Right cardiac atrium (tissue), 5 donors: Measurements from ENCODE around the gene NUAK1. TPM values are rescaled to one million over a fixed set of nuclear protein-coding genes. Genes with fewer than 3 reads are reported as not detected.

Experiments used
- ATAC-seq, 2 donors: fragments of 200-7000 bp; cut with Tn5 transposase; one replicate each; pipeline versions ENCODE4 v1.8.0 to v1.9.1; 2020; ENCODE audit warnings: moderate library complexity in 2 of 2, mild to moderate bottlenecking in 1 of 2
- DNase-seq, 3 donors: peaks; one replicate each; pipeline ENCODE4 v3.0.0-alpha.2; 2020
- H3K27ac ChIP-seq: one replicate; pipeline ENCODE4 v1.5.1; 2013; ENCODE audit warnings: mild to moderate bottlenecking, low read length, control low read depth, moderate library complexity
- H3K27me3 ChIP-seq: one replicate; pipeline ENCODE4 v1.6.1; 2013; ENCODE audit not compliant: control insufficient read depth, insufficient read depth
- H3K4me1 ChIP-seq: one replicate; pipeline ENCODE4 v1.6.1; 2013; ENCODE audit warnings: low read length; ENCODE audit not compliant: control insufficient read depth, insufficient read depth
- H3K4me3 ChIP-seq: one replicate; pipeline ENCODE4 v1.5.1; 2013; ENCODE audit warnings: low read length, control low read depth
- H3K9me3 ChIP-seq: one replicate; pipeline ENCODE4 v1.6.1; 2013; ENCODE audit warnings: low read length; ENCODE audit not compliant: control insufficient read depth
- WGBS: extraction: QIAGEN DNeasy Blood & Tissue Kit; methylation state at CpG from one replicate; pipeline ENCODE4 v1.1.7; 2013; 5-methylcytosine and 5-hydroxymethylcytosine counted together
- intact Hi-C, 4 donors: fragments of 100-400 bp; cut with DNase I; formaldehyde crosslinking; loops; one replicate each; pipeline versions ENCODE4 v1.11.0 to v1.14.0; 2022 to 2023
- polyA plus RNA-seq: library from polyadenylated mRNA; stranded (reverse); fragments of 200-250 nt; gene quantifications from one replicate; pipeline ENCODE4 v1.2.3, GENCODE V29; 2013
- total RNA-seq, 4 donors: library from RNA; stranded (reverse); fragmentation: NEBNext Ultra II Directional; extraction: Animal tissue kit (Norgen Biotek cat#: 25700); gene quantifications; one replicate each; pipeline ENCODE4 v1.2.1, GENCODE V29; 2021
- donor health status: healthy with polysubstance abuse.
- donor health status: DM: no; HTN: yes; CAD: no.
- donor health status: DM: no; HTN: no; CAD: no.
- donor health status: DM: no; HTN: yes; CAD: no; lungs with severe emphysema.
- donor health status: DM: yes; HTN: yes; CAD: no.

The NUAK1 gene
- total and polyA plus RNA-seq, 5 donors = 10.0 to 30.2 (median 22.6) TPM

GRCh38 chr12:106119301-106119700, 19.5 kb downstream of the NUAK1 start:
- intact Hi-C loops = no loop called here
- ATAC-seq = no peak
- Histone ChIP-seq H3K4me3 (no peak overlapping the region), H3K27ac (peak overlapping the region; percentile 72), H3K27me3 (no peaks in the 10 kb centered on the region), H3K4me1 (peaks cover 52% of the 10 kb centered on the region), H3K9me3 (no peaks in the 10 kb centered on the region)
- no peak for DNase-seq
- WGBS = 61% methylated on average over 9 of the region's 9 CpGs

- intact Hi-C loops = no loop called here
- Histone ChIP-seq H3K27me3 (no peaks in the 10 kb centered on the region), H3K4me3 (no peak overlapping the region), H3K4me1 (peaks cover 54% of the 10 kb centered on the region), H3K9me3 (no peaks in the 10 kb centered on the region), H3K27ac (no peak overlapping the region)
- 72% methylated on average over 8 of the region's 8 CpGs for WGBS
- ATAC-seq (no peak), DNase-seq (no peak)
Measured at GRCh38 chr12:106118381-106119130, 20.2 kb downstream of the NUAK1 start.

GRCh38 chr12:106115440-106115839, 23.3 kb downstream of the NUAK1 start:
- no peaks in the 10 kb centered on the region for H3K27me3 ChIP-seq
- 45% methylated on average over 11 of the region's 11 CpGs for WGBS
- no peak overlapping the region for H3K27ac ChIP-seq
- no peak for ATAC-seq
- intact Hi-C loops = no loop called here
- DNase-seq = no peak
- no peak overlapping the region for H3K4me3 ChIP-seq
- H3K4me1 ChIP-seq = peaks cover 53% of the 10 kb centered on the region
- no peaks in the 10 kb centered on the region for H3K9me3 ChIP-seq

GRCh38 chr12:106114447-106115068, 24.2 kb downstream of the NUAK1 start:
- DNase-seq (no peak), ATAC-seq (peak; percentile 43 to 53)
- peaks cover 50% of the 10 kb centered on the region for H3K4me1 ChIP-seq
- no peak overlapping the region for H3K4me3 ChIP-seq
- H3K9me3 ChIP-seq = no peaks in the 10 kb centered on the region
- WGBS = 50% methylated on average over 5 of the region's 5 CpGs
- intact Hi-C loops = no loop called here
- H3K27ac ChIP-seq = peak overlapping the region; percentile 77
- H3K27me3 ChIP-seq = no peaks in the 10 kb centered on the region

- Histone ChIP-seq H3K9me3 (no peaks in the 10 kb centered on the region), H3K4me1 (peaks cover 51% of the 10 kb centered on the region), H3K27me3 (no peaks in the 10 kb centered on the region), H3K4me3 (no peak overlapping the region), H3K27ac (peak overlapping the region; percentile 77)
- ATAC-seq (peak; percentile 72 to 78), DNase-seq (peak in 1 of 3 donors; percentile 71)
- intact Hi-C loops = no loop called here
- WGBS = 31% methylated on average over 10 of the region's 10 CpGs
Measured at GRCh38 chr12:106113824-106114446, 24.8 kb downstream of the NUAK1 start.

- intact Hi-C loops = no loop called here
- no peak for ATAC-seq
Measured at GRCh38 chr12:106113446-106113823, 25.3 kb downstream of the NUAK1 start.

GRCh38 chr12:106113042-106113441, 25.7 kb downstream of the NUAK1 start:
- no peaks in the 10 kb centered on the region for H3K27me3 ChIP-seq
- no peak overlapping the region for H3K4me3 ChIP-seq
- DNase-seq (no peak), ATAC-seq (peak in 1 of 2 donors; percentile 5)
- 42% methylated on average over 6 of the region's 6 CpGs for WGBS
- peaks cover 52% of the 10 kb centered on the region for H3K4me1 ChIP-seq
- H3K9me3 ChIP-seq = no peaks in the 10 kb centered on the region
- intact Hi-C loops = no loop called here
- peak overlapping the region; percentile 77 for H3K27ac ChIP-seq

More at GRCh38 chr12:106113446-106113823, 25.3 kb downstream of the NUAK1 start:
- no peak for DNase-seq
- H3K27ac ChIP-seq = peak overlapping the region; percentile 77
- H3K4me3 ChIP-seq = no peak overlapping the region
- H3K9me3 ChIP-seq = no peaks in the 10 kb centered on the region
- WGBS = 42% methylated on average over 1 of the region's 1 CpG
- no peaks in the 10 kb centered on the region for H3K27me3 ChIP-seq
- peaks cover 54% of the 10 kb centered on the region for H3K4me1 ChIP-seq

GRCh38 chr12:106112145-106112821, 26.5 kb downstream of the NUAK1 start:
- 51% methylated on average over 13 of the region's 13 CpGs for WGBS
- H3K4me1 ChIP-seq = peaks cover 54% of the 10 kb centered on the region
- peak in 2 of 3 donors; percentile 73 to 74 for DNase-seq

GRCh38 chr12:106110626-106111300, 28.0 kb downstream of the NUAK1 start:
- peaks cover 51% of the 10 kb centered on the region for H3K4me1 ChIP-seq
- no peak overlapping the region for H3K4me3 ChIP-seq
- DNase-seq = no peak
- no peaks in the 10 kb centered on the region for H3K9me3 ChIP-seq
- 82% methylated on average over 4 of the region's 4 CpGs for WGBS
- no peaks in the 10 kb centered on the region for H3K27me3 ChIP-seq
- no peak for ATAC-seq
- intact Hi-C loops = no loop called here
- H3K27ac ChIP-seq = peak overlapping the region; percentile 59

More at GRCh38 chr12:106112145-106112821, 26.5 kb downstream of the NUAK1 start:
- Histone ChIP-seq H3K27ac (peak overlapping the region; percentile 88), H3K27me3 (no peaks in the 10 kb centered on the region), H3K4me3 (no peak overlapping the region), H3K9me3 (no peaks in the 10 kb centered on the region)
- ATAC-seq = no peak
- intact Hi-C loops = no loop called here

- no peak overlapping the region for H3K27ac ChIP-seq
- H3K27me3 ChIP-seq = no peaks in the 10 kb centered on the region
- DNase-seq (no peak), ATAC-seq (no peak)
- H3K9me3 ChIP-seq = no peaks in the 10 kb centered on the region
- WGBS = 49% methylated on average over 4 of the region's 4 CpGs
- H3K4me1 ChIP-seq = peaks cover 43% of the 10 kb centered on the region
- intact Hi-C loops = no loop called here
- H3K4me3 ChIP-seq = no peak overlapping the region
Measured at GRCh38 chr12:106109168-106109910, 29.4 kb downstream of the NUAK1 start.
